ENCODE data around the gene ACTN4.

The ACTN4 gene

DNA sequence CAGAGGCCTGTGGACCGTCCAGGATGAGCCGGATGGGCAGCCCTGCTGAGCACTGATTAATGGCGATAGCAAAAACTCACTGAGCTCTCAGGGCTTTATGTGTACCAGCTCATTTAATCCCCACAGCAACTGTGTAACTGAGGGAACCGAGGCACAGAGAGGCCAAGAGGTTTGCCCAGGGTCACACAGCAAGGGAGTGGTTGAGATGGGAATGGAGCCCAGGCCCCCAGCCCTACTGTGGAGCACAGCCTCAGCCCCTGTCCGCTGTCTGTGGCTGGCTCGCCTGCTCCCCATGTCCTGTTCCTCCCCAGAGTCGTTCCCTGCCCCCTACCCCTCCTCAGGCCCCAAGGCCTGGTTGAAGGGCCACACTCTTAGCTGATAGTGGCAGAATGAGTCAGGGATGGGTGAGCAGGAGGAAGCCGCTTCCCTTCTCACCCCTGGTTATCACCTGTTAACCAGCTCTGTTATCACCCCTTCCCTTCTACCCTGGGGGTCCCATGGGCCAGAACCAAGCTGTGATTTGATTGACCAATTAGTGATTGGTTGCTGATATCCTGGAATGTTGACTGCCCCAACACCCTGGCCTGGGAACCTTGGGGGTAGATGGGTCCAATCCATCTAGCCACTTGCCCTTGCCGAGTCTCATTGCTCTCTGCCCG, 75.6 kb downstream of the ACTN4 start:
- peak overlapping the region; percentile 83 to 95 for H3K27ac ChIP-seq
- H3K4me3 ChIP-seq, result no peak overlapping the region
- TF ChIP-seq, protein P1, sequence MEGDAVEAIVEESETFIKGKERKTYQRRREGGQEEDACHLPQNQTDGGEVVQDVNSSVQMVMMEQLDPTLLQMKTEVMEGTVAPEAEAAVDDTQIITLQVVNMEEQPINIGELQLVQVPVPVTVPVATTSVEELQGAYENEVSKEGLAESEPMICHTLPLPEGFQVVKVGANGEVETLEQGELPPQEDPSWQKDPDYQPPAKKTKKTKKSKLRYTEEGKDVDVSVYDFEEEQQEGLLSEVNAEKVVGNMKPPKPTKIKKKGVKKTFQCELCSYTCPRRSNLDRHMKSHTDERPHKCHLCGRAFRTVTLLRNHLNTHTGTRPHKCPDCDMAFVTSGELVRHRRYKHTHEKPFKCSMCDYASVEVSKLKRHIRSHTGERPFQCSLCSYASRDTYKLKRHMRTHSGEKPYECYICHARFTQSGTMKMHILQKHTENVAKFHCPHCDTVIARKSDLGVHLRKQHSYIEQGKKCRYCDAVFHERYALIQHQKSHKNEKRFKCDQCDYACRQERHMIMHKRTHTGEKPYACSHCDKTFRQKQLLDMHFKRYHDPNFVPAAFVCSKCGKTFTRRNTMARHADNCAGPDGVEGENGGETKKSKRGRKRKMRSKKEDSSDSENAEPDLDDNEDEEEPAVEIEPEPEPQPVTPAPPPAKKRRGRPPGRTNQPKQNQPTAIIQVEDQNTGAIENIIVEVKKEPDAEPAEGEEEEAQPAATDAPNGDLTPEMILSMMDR (IDR thresholded peaks at IDR 0.05), result no peak
- DNase-seq (ENCODE audit: low spot score), result no peak

DNA sequence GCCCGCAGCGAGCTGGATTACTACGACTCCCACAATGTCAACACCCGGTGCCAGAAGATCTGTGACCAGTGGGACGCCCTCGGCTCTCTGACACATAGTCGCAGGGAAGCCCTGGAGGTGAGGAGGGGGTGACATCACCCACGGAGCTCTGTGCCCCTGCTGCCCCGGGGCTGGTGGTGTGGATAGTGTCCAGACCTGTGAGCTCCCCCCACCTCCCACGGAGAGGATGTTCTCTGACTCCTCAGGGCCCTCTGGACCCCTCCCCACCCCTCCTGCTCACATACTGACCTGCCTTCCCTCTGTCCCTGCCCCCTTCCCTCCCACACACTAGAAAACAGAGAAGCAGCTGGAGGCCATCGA, 76.1 kb downstream of the ACTN4 start:
- no peak for DNase-seq (ENCODE audit: low spot score)
- TF ChIP-seq, protein P1 (IDR thresholded peaks at IDR 0.05), result no peak
- Histone ChIP-seq H3K4me3 (no peak overlapping the region), H3K27ac (peak overlapping the region; percentile 83 to 95)

DNA sequence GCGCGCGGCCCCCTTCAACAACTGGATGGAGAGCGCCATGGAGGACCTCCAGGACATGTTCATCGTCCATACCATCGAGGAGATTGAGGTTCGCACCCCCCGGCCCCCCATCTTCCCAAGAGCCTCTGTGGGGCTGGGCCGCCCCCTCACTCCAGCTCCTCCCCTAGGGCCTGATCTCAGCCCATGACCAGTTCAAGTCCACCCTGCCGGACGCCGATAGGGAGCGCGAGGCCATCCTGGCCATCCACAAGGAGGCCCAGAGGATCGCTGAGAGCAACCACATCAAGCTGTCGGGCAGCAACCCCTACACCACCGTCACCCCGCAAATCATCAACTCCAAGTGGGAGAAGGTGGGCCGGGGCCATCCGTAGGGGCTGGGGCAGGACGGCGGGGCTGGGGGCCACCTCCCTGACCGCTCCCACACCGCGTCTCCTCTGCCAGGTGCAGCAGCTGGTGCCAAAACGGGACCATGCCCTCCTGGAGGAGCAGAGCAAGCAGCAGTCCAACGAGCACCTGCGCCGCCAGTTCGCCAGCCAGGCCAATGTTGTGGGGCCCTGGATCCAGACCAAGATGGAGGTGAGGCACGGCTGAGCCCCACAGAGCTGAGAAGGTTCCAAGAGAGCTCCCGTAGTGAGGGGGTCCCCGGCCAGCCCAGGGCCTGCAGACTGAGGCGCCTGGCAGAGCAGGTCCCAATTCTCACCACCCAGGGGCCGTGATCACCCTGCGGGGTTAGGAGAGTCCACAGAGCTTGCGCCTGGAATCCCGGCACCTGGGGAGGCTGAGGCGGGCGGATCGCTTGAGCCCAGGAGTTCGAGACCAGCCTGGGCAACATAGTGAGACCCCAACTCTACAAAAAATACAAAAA, 76.8 kb downstream of the ACTN4 start:
- TF ChIP-seq, protein P1 (IDR thresholded peaks at IDR 0.05), result no peak

DNA sequence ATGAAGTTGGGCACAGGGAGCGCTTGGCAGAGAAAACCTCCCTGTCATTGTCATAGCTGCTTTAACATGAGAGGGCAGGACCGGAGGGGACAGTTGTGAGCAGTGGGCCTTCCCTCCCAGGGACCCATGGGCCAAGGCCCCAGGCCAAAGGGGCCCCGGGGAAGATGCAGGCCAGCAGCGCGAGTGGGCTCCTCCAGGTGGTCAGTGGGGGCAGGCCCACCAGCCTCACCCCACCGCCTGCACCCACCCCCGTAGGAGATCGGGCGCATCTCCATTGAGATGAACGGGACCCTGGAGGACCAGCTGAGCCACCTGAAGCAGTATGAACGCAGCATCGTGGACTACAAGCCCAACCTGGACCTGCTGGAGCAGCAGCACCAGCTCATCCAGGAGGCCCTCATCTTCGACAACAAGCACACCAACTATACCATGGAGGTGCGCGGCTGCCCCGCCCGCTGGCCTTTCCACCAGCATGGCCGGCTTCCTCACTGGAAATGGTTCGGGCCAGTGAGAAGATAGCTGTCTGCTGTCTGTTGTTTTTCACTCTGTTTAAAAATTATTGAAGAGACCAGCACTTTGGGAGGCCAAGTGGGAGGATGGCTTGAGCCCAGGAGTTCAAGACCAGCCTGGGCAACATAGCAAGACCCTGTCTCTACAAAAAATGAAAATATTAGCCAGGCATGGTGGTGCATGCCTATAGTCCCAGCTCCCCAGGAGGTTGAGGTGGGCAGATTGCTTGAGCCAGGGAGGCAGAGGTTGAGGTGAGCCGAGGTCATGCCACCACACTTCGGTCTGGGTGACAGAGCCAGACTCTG, 78.2 kb downstream of the ACTN4 start:
- TF ChIP-seq, protein P1 (IDR thresholded peaks at IDR 0.05), result no peak
- Histone ChIP-seq H3K4me3 (no peak overlapping the region), H3K27ac (peak overlapping the region; percentile 13 to 95)
- DNase-seq (ENCODE audit: low spot score), result no peak

More for the DNA sequence above, 76.8 kb downstream of the ACTN4 start:
- Histone ChIP-seq H3K27ac (peak overlapping the region; percentile 14 to 95), H3K4me3 (no peak overlapping the region)
- no peak for DNase-seq (ENCODE audit: low spot score)

DNA sequence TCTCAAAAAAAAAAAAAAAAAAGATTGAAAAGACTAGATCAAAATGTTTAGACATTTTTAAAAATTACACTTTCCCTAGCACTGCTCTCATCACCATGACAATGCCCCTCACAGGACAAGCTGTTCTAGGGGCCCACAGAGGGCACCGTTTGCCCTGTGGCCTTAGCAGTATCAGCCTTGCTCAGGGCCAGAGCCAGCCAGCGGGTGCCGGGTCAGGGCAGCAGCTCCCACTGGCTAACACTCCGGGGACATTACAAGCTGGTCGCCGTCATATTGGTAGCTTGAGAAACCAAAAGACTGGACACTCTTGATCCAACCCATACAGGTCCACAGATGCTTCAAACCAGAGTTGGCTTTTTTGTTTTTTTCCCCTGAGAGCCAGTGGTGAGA, 78.8 kb downstream of the ACTN4 start:
- H3K27ac ChIP-seq, result peak overlapping the region; percentile 52 to 95
- no peak for DNase-seq (ENCODE audit: low spot score)
- TF ChIP-seq, protein P1 (IDR thresholded peaks at IDR 0.05), result no peak
- no peak overlapping the region for H3K4me3 ChIP-seq

DNA sequence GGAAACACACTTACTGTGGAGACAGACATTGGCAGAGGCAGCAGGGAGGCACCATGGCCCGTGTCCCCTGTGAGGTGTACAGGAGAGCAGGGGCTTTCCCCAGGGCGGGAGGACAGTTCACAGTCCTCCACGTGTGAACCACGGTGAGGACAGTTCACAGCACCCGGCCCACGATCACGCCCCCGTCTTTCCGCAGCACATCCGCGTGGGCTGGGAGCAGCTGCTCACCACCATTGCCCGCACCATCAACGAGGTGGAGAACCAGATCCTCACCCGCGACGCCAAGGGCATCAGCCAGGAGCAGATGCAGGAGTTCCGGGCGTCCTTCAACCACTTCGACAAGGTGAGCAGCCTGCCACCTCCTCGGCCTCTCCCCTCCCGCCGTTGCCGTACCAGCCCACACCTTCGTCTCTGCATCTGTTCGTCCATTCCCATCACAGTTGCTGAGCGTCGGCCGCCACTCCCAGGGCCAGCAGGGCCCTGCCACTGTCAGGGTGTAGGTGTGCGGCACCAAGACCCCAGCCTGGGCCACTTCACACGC, 79.4 kb downstream of the ACTN4 start:
- H3K27ac ChIP-seq, result peak overlapping the region; percentile 52 to 95
- no peak for DNase-seq (ENCODE audit: low spot score)
- H3K4me3 ChIP-seq, result no peak overlapping the region
- TF ChIP-seq, protein P1 (IDR thresholded peaks at IDR 0.05), result no peak
